Renal pelvis (tissue), 4 donors: ENCODE results near the gene C11orf24. TPM values are rescaled to one million over a fixed set of nuclear protein-coding genes. Genes with fewer than 3 reads are reported as not detected.
"Not testable (repeated sequence)": the region's sequence is repeated elsewhere in the genome, so short reads cannot be mapped to it uniquely, and the experiment has no call there.

ENCODE experiments used
- DNase-seq: peaks from one replicate; pipeline ENCODE4 v3.0.0-alpha.2; 2013
- polyA plus RNA-seq, 3 donors: library from polyadenylated mRNA; unstranded; fragments of 120-200 nt; gene quantifications; one replicate each; pipeline ENCODE4 v1.2.1, GENCODE V29; 2013; ENCODE audit not compliant: insufficient read length in 3 of 3

Gene C11orf24
- polyA plus RNA-seq, 3 donors: 24.9 to 30.2 (median 26.7) TPM

GRCh38 chr11:68257477-68258362 is 14.1 kb downstream of the C11orf24 start:
- peak; percentile 85 for DNase-seq

- peak; percentile 49 for DNase-seq
Observed at GRCh38 chr11:68256331-68256741, 15.4 kb downstream of the C11orf24 start.

- no peak for DNase-seq
Observed at GRCh38 chr11:68255526-68255925, 16.2 kb downstream of the C11orf24 start.

- DNase-seq: no peak
Observed at GRCh38 chr11:68254421-68254820, 17.4 kb downstream of the C11orf24 start.

GRCh38 chr11:68251765-68252164 is 20.0 kb downstream of the C11orf24 start:
- no peak for DNase-seq

- DNase-seq: not testable (repeated sequence)
Observed at GRCh38 chr11:68244912-68245311, 26.9 kb downstream of the C11orf24 start.

GRCh38 chr11:68243847-68244246 is 27.9 kb downstream of the C11orf24 start:
- not testable (repeated sequence) for DNase-seq

- no peak for DNase-seq
Observed at GRCh38 chr11:68242616-68243015, 29.2 kb downstream of the C11orf24 start.

- no peak for DNase-seq
Observed at GRCh38 chr11:68231621-68232020, 40.2 kb downstream of the C11orf24 start.

GRCh38 chr11:68229601-68230000 is 42.2 kb downstream of the C11orf24 start:
- no peak for DNase-seq

- DNase-seq: no peak
Observed at GRCh38 chr11:68226421-68226820, 45.4 kb downstream of the C11orf24 start.

- DNase-seq: no peak
Observed at GRCh38 chr11:68224606-68225005, 47.2 kb downstream of the C11orf24 start.

- no peak for DNase-seq
Observed at GRCh38 chr11:68223275-68223674, 48.5 kb downstream of the C11orf24 start.

GRCh38 chr11:68221406-68221805 is 50.4 kb downstream of the C11orf24 start:
- DNase-seq: no peak

GRCh38 chr11:68216171-68216938 is 55.4 kb downstream of the C11orf24 start:
- no peak for DNase-seq

GRCh38 chr11:68215524-68216170 is 56.1 kb downstream of the C11orf24 start:
- no peak for DNase-seq

- no peak for DNase-seq
Observed at GRCh38 chr11:68215087-68215445, 56.7 kb downstream of the C11orf24 start.

GRCh38 chr11:68214173-68215086 is 57.3 kb downstream of the C11orf24 start:
- DNase-seq: no peak

GRCh38 chr11:68213555-68214172 is 58.1 kb downstream of the C11orf24 start:
- peak; percentile 95 for DNase-seq

- no peak for DNase-seq
Observed at GRCh38 chr11:68213135-68213515, 58.6 kb downstream of the C11orf24 start, which contains the start of gene KMT5B. KMT5B (minus strand) TSS chr11:68213296; CDS start chr11:68190076, 23,220 bp downstream.
